GM12878 (cell line): ENCODE results near the gene RAB3A. TPM values are rescaled to one million over a fixed set of nuclear protein-coding genes. Genes with fewer than 3 reads are reported as not detected.

Source experiments
- ATAC-seq: fragments of 200-7000 bp; cut with Tn5 transposase; 3 replicates; pipeline ENCODE4 v1.9.1; 2020; ENCODE audit warnings: mild to moderate bottlenecking, moderate library complexity
- BruUV-seq: library from RNA; stranded (reverse); fragments of 400-500 nt; replicated peaks from 2 replicates; lab custom pipeline; 2021; lab: Mats Ljungman, UMichigan
- CTCF ChIA-PET: fragments of 300-600 bp; sonication (Branson Sonifier 250); formaldehyde crosslinking; extraction: SDS; loops from one replicate; lab custom pipeline; 2021; ENCODE audit warnings: inconsistent platforms; lab: Yijun Ruan, JAX
- POLR2A ChIA-PET: fragments of 350-600 bp; formaldehyde crosslinking; extraction: SDS; loops from one replicate; lab custom pipeline; 2021; ENCODE audit warnings: inconsistent platforms; lab: Charles Lee
- RAD21 ChIA-PET: fragments of 300-600 bp; sonication (Branson Sonifier 250); formaldehyde crosslinking; loops from one replicate; lab custom pipeline; 2023; ENCODE audit warnings: antibody characterized with exemption; ENCODE audit not compliant: unreplicated experiment; lab: Charles Lee
- SMC1A ChIA-PET: fragments of 300-600 bp; sonication (Branson Sonifier 250); formaldehyde crosslinking; loops from one replicate; lab custom pipeline; 2023; ENCODE audit not compliant: unreplicated experiment, uncharacterized antibody; lab: Charles Lee
- DNase-seq: peaks from one replicate; pipeline ENCODE4 v3.0.0-alpha.2; 2011; ENCODE audit warnings: low read depth, low spot score
- FAIRE-seq: peaks from 3 replicates; lab custom pipeline; 2011; peaks lifted over from hg19 to GRCh38; lab: Jason Lieb, UNC
- H2AFZ ChIP-seq: 2 replicates; pipeline ENCODE4 v1.6.0; 2011; ENCODE audit warnings: low read depth, low read length, control low read depth; ENCODE audit not compliant: control insufficient read depth
- H3K27ac ChIP-seq: 2 replicates; pipeline ENCODE4 v1.5.1; 2011; ENCODE audit warnings: control low read depth; ENCODE audit not compliant: control insufficient read depth, insufficient read depth
- H3K27me3 ChIP-seq, 2 experiments: replicated peaks in 1 of 2; 2 replicates each; pipeline versions ENCODE4 v1.6.0 to v1.6.1; 2011; ENCODE audit warnings: low read length in 1 of 2; ENCODE audit not compliant: control insufficient read depth in 2 of 2, insufficient read depth in 2 of 2
- H3K36me3 ChIP-seq, 2 experiments: 2 replicates each; pipeline ENCODE4 v1.5.1; 2011; ENCODE audit warnings: low read length in 1 of 2; ENCODE audit not compliant: control insufficient read depth in 2 of 2, insufficient read depth in 2 of 2
- H3K4me1 ChIP-seq: 2 replicates; pipeline ENCODE4 v1.6.1; 2011; ENCODE audit warnings: mild to moderate bottlenecking, low read length, moderate library complexity, mixed read lengths; ENCODE audit not compliant: control insufficient read depth, insufficient read depth
- H3K4me2 ChIP-seq: 2 replicates; pipeline ENCODE4 v1.6.0; 2011; ENCODE audit warnings: control low read depth; ENCODE audit not compliant: control insufficient read depth, insufficient read depth
- H3K4me3 ChIP-seq: fragments of 200-600 bp; sonication (generic); 2 replicates; pipeline ENCODE4 v1.5.1; 2016
- H3K79me2 ChIP-seq: 2 replicates; pipeline ENCODE4 v1.6.0; 2011; ENCODE audit warnings: low read length; ENCODE audit not compliant: control insufficient read depth, insufficient read depth
- H3K9ac ChIP-seq: 2 replicates; pipeline ENCODE4 v1.8.0; 2011; ENCODE audit warnings: low read length, control low read depth, mixed read lengths; ENCODE audit not compliant: control insufficient read depth, insufficient read depth
- H3K9me3 ChIP-seq: replicated peaks from 3 replicates; pipeline ENCODE4 v1.5.1; 2011; ENCODE audit warnings: mild to moderate bottlenecking, low read length; ENCODE audit not compliant: control insufficient read depth, insufficient read depth
- H4K20me1 ChIP-seq: 2 replicates; pipeline ENCODE4 v1.6.0; 2011; ENCODE audit not compliant: control insufficient read depth, insufficient read depth
- CHD2 ChIP-seq: IDR thresholded peaks from 2 replicates; pipeline ENCODE4 v1.6.1; 2011; ENCODE audit warnings: low read depth, low read length, improper control_type of control experiment, borderline replicate concordance
- FOXK2 ChIP-seq: fragments of 450-650 bp; IDR thresholded peaks from 2 replicates; pipeline ENCODE4 v1.6.1; 2017; ENCODE audit warnings: mild to moderate bottlenecking, moderate library complexity
- FOXM1 ChIP-seq: IDR thresholded peaks from 2 replicates; pipeline ENCODE4 v1.6.1; 2012; ENCODE audit warnings: low read depth, mild to moderate bottlenecking, inconsistent platforms, low read length, moderate library complexity
- NR2C2 ChIP-seq: IDR thresholded peaks from 2 replicates; pipeline ENCODE4 v1.6.1; 2011; ENCODE audit warnings: borderline replicate concordance, low read depth; ENCODE audit not compliant: control insufficient read depth, insufficient read length
- RUNX3 ChIP-seq: IDR thresholded peaks from 2 replicates; pipeline ENCODE4 v1.6.1; 2012; ENCODE audit warnings: low read length, inconsistent platforms
- SIN3A ChIP-seq: IDR thresholded peaks from 2 replicates; pipeline ENCODE4 v1.6.1; 2012; ENCODE audit warnings: low read depth, low read length, improper control_type of control experiment
- SREBF2 ChIP-seq: IDR thresholded peaks from 2 replicates; pipeline ENCODE4 v1.6.1; 2012; ENCODE audit warnings: mild to moderate bottlenecking, low read length
- TARDBP ChIP-seq: IDR thresholded peaks from 2 replicates; pipeline ENCODE4 v1.6.1; 2016; ENCODE audit warnings: borderline replicate concordance
- TCF7 ChIP-seq: IDR thresholded peaks from 2 replicates; pipeline ENCODE4 v1.6.1; 2014; ENCODE audit warnings: antibody characterized with exemption, borderline replicate concordance
- ZNF384 ChIP-seq: IDR thresholded peaks from 2 replicates; pipeline ENCODE4 v1.6.1; 2012; ENCODE audit warnings: low read depth, mild to moderate bottlenecking, low read length, improper control_type of control experiment, borderline replicate concordance
- WGBS: methylation state at CpG from one replicate; pipeline ENCODE4 v1.1.6; 2016; ENCODE audit warnings: low lambda C conversion rate; ENCODE audit not compliant: insufficient replicate concordance, insufficient coverage; ENCODE audit errors: missing lambda C conversion rate; 5-methylcytosine and 5-hydroxymethylcytosine counted together
- in situ Hi-C: fragments of 300-500 bp; cut with MboI; formaldehyde crosslinking; loops from 9 replicates; pipeline ENCODE4 v1.14.3; 2018; ENCODE audit warnings: mixed read lengths
- intact Hi-C: fragments of 100-400 bp; cut with micrococcal nuclease; formaldehyde crosslinking; loops from one replicate; pipeline ENCODE4 v1.14.2; 2022; ENCODE audit not compliant: unreplicated experiment
- polyA plus RNA-seq, 11 experiments: library from polyadenylated mRNA; depleted of rRNA in 4 of 11; unstranded in 6 of 11; stranded (reverse) in 5 of 11; fragments of >200 nt; fragmentation: Nextera tagmentation in 4 of 11; fragmentation: Illumina TruSeq in 1 of 11; extraction: Ambion mirVana in 4 of 11; extraction: Trizol in 1 of 11; gene quantifications; 1 replicate in 1 of 11; 2 replicates in 10 of 11; pipeline versions ENCODE4 v1.2.1 to v1.2.3, GENCODE V29; 2011 to 2016; ENCODE audit warnings: inconsistent platforms in 2 of 11, missing spikeins in 2 of 11, low read depth in 1 of 11
- total RNA-seq, 4 experiments: library from RNA; depleted of rRNA in 3 of 4; stranded (reverse); fragments of >200 nt in 3 of 4; fragmentation: Illumina TruSeq in 1 of 4; extraction: Trizol in 1 of 4; gene quantifications; 2 replicates each; pipeline versions ENCODE4 v1.2.1 to v1.2.3, GENCODE V29; 2013 to 2021

RAB3A gene
- total and polyA plus RNA-seq, 10 of the 15 experiments (the other 5 are each of a cell fraction or from before 2014, with no cell fraction given) = 0.07 to 3.5 (median 1.2) TPM; not detected in 1

DNA sequence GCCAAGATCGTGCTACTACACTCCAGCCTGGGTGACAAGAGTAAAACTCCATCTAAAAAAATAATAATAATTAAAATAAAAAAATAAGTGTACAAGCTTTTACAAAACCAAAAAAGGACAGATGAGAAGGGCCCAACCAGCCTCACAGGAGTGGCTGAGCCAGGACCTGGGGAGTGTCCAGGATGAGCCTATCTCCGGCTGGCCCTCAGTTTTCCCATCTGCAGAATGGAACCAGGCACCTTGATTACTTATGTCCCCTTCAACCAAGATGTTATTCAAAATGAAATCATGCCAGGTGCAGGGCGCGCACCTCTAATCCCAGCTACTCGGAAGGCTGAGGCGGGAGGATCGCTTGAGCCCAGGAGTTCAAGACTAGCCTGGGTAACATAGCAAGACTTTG is 39.8 kb downstream of the RAB3A start:
- no peak overlapping the region for H3K27ac ChIP-seq
- peaks cover 7 to 10% of the 10 kb centered on the region in 2 experiments; a peak in 3 of 4 replicates for H3K36me3 ChIP-seq
- H4K20me1 ChIP-seq = no peaks in the 10 kb centered on the region
- intact Hi-C loops (no loop called here), in situ Hi-C loops (no loop called here)
- H3K27me3 ChIP-seq = no peaks in the 10 kb centered on the region
- no peaks in the 10 kb centered on the region for H3K9me3 ChIP-seq
- ATAC-seq = no peak
- H3K9ac ChIP-seq = no peak overlapping the region
- no peak for TF ChIP-seq FOXK2
- TF ChIP-seq SIN3A = no peak
- TF ChIP-seq CHD2 = no peak
- TF ChIP-seq FOXM1 = no peak
- no peak for TF ChIP-seq TCF7
- no peak for TF ChIP-seq NR2C2
- no peak for TF ChIP-seq RUNX3
- TF ChIP-seq SREBF2 = no peak
- no peak for TF ChIP-seq ZNF384
- no peak for TF ChIP-seq TARDBP
- H3K4me2 ChIP-seq = no peak overlapping the region
- RAD21 ChIA-PET = interaction anchor here (0.6 to 0.8 kb wide), 2 partner anchors 12 to 73 kb away, joined by 3 read pairs; no protein-coding TSS in a partner anchor
- H3K4me1 ChIP-seq = peaks cover 13% of the 10 kb centered on the region
- DNase-seq = no peak
- BruUV-seq = no TSS peak
- WGBS = 97% methylated on average over 7 of the region's 7 CpGs
- SMC1A ChIA-PET = interaction anchor here (0.6 to 1.8 kb wide), 4 partner anchors 36 to 164 kb away, joined by 3 to 5 read pairs (median 4); partner anchors contain the start of gene ARRDC2
- no peak for FAIRE-seq
- CTCF ChIA-PET = interaction anchor here (0.6 to 1.5 kb wide), 7 partner anchors 21 to 248 kb away, joined by 3 to 5 read pairs (median 3); no protein-coding TSS in a partner anchor
- H3K4me3 ChIP-seq = no peak overlapping the region
- H3K79me2 ChIP-seq = no peaks in the 10 kb centered on the region; the same call in 1 of the 2 replicates
- H2AFZ ChIP-seq = no peak overlapping the region
- POLR2A ChIA-PET = interaction anchor here (0.7 to 1.0 kb wide), 2 partner anchors 46 to 219 kb away, joined by 5 read pairs; no protein-coding TSS in a partner anchor
